ENCODE results near the gene PRKG1.

The PRKG1 gene

GRCh38 chr10:52248697-52249306 lies 1174.5 kb downstream of the PRKG1 start:
- no peak for DNase-seq
- Histone ChIP-seq H3K4me3 (ENCODE audit: low read depth, low read length) (no peak overlapping the region), H3K27ac (no peak overlapping the region), H3K27me3 (ENCODE audit: insufficient read depth, low read depth, severe bottlenecking) (no peaks in the 10 kb centered on the region), H3K9me3 (ENCODE audit: severe bottlenecking) (no peaks in the 10 kb centered on the region), H3K36me3 (no peaks in the 10 kb centered on the region)
- no peak for TF ChIP-seq CTCF (IDR thresholded peaks at IDR 0.05; ENCODE audit: low read depth, low read length)

- Histone ChIP-seq H3K27me3 (ENCODE audit: insufficient read depth, low read depth, severe bottlenecking) (no peaks in the 10 kb centered on the region), H3K36me3 (no peaks in the 10 kb centered on the region), H3K9me3 (ENCODE audit: severe bottlenecking) (no peaks in the 10 kb centered on the region), H3K4me3 (ENCODE audit: low read depth, low read length) (no peak overlapping the region), H3K27ac (no peak overlapping the region)
- no peak for DNase-seq
- TF ChIP-seq CTCF (IDR thresholded peaks at IDR 0.05; ENCODE audit: low read depth, low read length): no peak
These were observed 1175.6 kb downstream of the PRKG1 start for GRCh38 chr10:52249850-52250395.

GRCh38 chr10:52250510-52250909 lies 1176.2 kb downstream of the PRKG1 start:
- H3K27ac ChIP-seq: no peak overlapping the region
- no peak for DNase-seq

GRCh38 chr10:52252307-52252706 lies 1178.0 kb downstream of the PRKG1 start:
- Histone ChIP-seq H3K9me3 (ENCODE audit: severe bottlenecking) (no peaks in the 10 kb centered on the region), H3K36me3 (no peaks in the 10 kb centered on the region), H3K4me3 (ENCODE audit: low read depth, low read length) (no peak overlapping the region), H3K27me3 (ENCODE audit: insufficient read depth, low read depth, severe bottlenecking) (no peaks in the 10 kb centered on the region), H3K27ac (no peak overlapping the region)
- TF ChIP-seq CTCF (IDR thresholded peaks at IDR 0.05; ENCODE audit: low read depth, low read length): no peak
- DNase-seq: no peak

More at GRCh38 chr10:52250510-52250909, 1176.2 kb downstream of the PRKG1 start:
- no peak for TF ChIP-seq CTCF (IDR thresholded peaks at IDR 0.05; ENCODE audit: low read depth, low read length)
- no peak overlapping the region for H3K4me3 ChIP-seq (ENCODE audit: low read depth, low read length)
- no peaks in the 10 kb centered on the region for H3K36me3 ChIP-seq
- no peaks in the 10 kb centered on the region for H3K27me3 ChIP-seq (ENCODE audit: insufficient read depth, low read depth, severe bottlenecking)
- H3K9me3 ChIP-seq (ENCODE audit: severe bottlenecking): no peaks in the 10 kb centered on the region

GRCh38 chr10:52256832-52257691 lies 1182.8 kb downstream of the PRKG1 start:
- Histone ChIP-seq H3K4me3 (ENCODE audit: low read depth, low read length) (no peak overlapping the region), H3K9me3 (ENCODE audit: severe bottlenecking) (no peaks in the 10 kb centered on the region), H3K27ac (no peak overlapping the region), H3K36me3 (no peaks in the 10 kb centered on the region), H3K27me3 (ENCODE audit: insufficient read depth, low read depth, severe bottlenecking) (no peaks in the 10 kb centered on the region)
- DNase-seq: no peak
- TF ChIP-seq CTCF (IDR thresholded peaks at IDR 0.05; ENCODE audit: low read depth, low read length): no peak

Measured in WERI-Rb-1 (cell line).